Activated B cell treated with CpG ODN at 0.5 μM for 24 hours (primary cell): ENCODE data around the gene TFEB. TPM values are rescaled to one million over a fixed set of nuclear protein-coding genes. Genes with fewer than 3 reads are reported as not detected.

ENCODE experiments used
- ATAC-seq: fragments of 200-7000 bp; cut with Tn5 transposase; one replicate; pipeline ENCODE4 v1.10.0; 2021; ENCODE audit warnings: low read depth, mild to moderate bottlenecking, moderate library complexity
- CTCF ChIA-PET: fragments of 350-600 bp; sonication (Branson Sonifier 250); formaldehyde crosslinking; loops from one replicate; lab custom pipeline; 2021; ENCODE audit warnings: antibody characterized with exemption; lab: Charles Lee
- POLR2A ChIA-PET: fragments of 350-600 bp; sonication (Branson Sonifier 250); formaldehyde crosslinking; loops from one replicate; lab custom pipeline; 2021; ENCODE audit warnings: antibody characterized with exemption; lab: Charles Lee
- DNase-seq: peaks from one replicate; pipeline ENCODE4 v3.0.0; 2022
- H3K27ac Mint-ChIP-seq: one replicate; pipeline ENCODE4 v1.8.0; 2020; ENCODE audit warnings: mixed read lengths
- H3K27me3 Mint-ChIP-seq: one replicate; pipeline ENCODE4 v1.8.0; 2021; ENCODE audit warnings: mixed read lengths
- H3K36me3 Mint-ChIP-seq: one replicate; pipeline ENCODE4 v1.8.0; 2021; ENCODE audit warnings: low read depth, mixed read lengths
- H3K4me1 Mint-ChIP-seq: one replicate; pipeline ENCODE4 v1.8.0; 2021; ENCODE audit warnings: mixed read lengths
- H3K4me3 Mint-ChIP-seq: one replicate; pipeline ENCODE4 v1.8.0; 2020; ENCODE audit warnings: mild to moderate bottlenecking, mixed read lengths
- H3K9me3 Mint-ChIP-seq: one replicate; pipeline ENCODE4 v1.8.0; 2020; ENCODE audit warnings: mixed read lengths
- CTCF ChIP-seq: fragments of 200-600 bp; IDR thresholded peaks from one replicate; pipeline ENCODE4 v1.8.0; 2022; ENCODE audit warnings: antibody characterized with exemption, mild to moderate bottlenecking
- intact Hi-C: fragments of 100-400 bp; cut with micrococcal nuclease; formaldehyde crosslinking; loops from one replicate; pipeline ENCODE4 v1.15.1; 2024
- total RNA-seq: library from RNA; stranded (reverse); gene quantifications from 2 replicates; pipeline ENCODE4 v1.2.3, GENCODE V29; 2022

Gene TFEB
- total RNA-seq, 1 donor from 2014 or later, result 203 TPM

GRCh38 chr6:41713650-41714291, 21.6 kb downstream of the TFEB start:
- peak; percentile 48 for DNase-seq
- intact Hi-C loops, result loop anchor here (1.0 kb wide), 1 partner anchor 10 kb away; no protein-coding TSS in a partner anchor
- ATAC-seq, result peak; percentile 81
- peaks cover 97% of the 10 kb centered on the region for H3K4me1 Mint-ChIP-seq
- peak overlapping the region; percentile 90 for H3K27ac Mint-ChIP-seq
- peaks cover 60% of the 10 kb centered on the region for H3K36me3 Mint-ChIP-seq
- no peak for TF ChIP-seq CTCF
- peak overlapping the region; percentile 70 for H3K4me3 Mint-ChIP-seq
- POLR2A ChIA-PET, result interaction anchor here (0.5 to 29.1 kb wide), 9 partner anchors 9 to 334 kb away, joined by 3 to 1669 read pairs (median 6); partner anchors contain the start of gene TFEB
- CTCF ChIA-PET, result interaction anchor here (0.5 to 5.2 kb wide), 5 partner anchors 8 to 25 kb away, joined by 3 to 44 read pairs (median 12); partner anchors contain the start of gene TFEB
- H3K9me3 Mint-ChIP-seq, result no peaks in the 10 kb centered on the region
- no peaks in the 10 kb centered on the region for H3K27me3 Mint-ChIP-seq

GRCh38 chr6:41713159-41713649, 22.2 kb downstream of the TFEB start:
- CTCF ChIA-PET, result interaction anchor here (0.5 to 5.2 kb wide), 5 partner anchors 8 to 26 kb away, joined by 3 to 44 read pairs (median 12); partner anchors contain the start of gene TFEB

GRCh38 chr6:41712651-41713103, 22.7 kb downstream of the TFEB start:
- no peak for DNase-seq
- Mint-ChIP-seq H3K36me3 (peaks cover 65% of the 10 kb centered on the region), H3K4me1 (peaks cover 97% of the 10 kb centered on the region), H3K27ac (peak overlapping the region; percentile 90), H3K9me3 (no peaks in the 10 kb centered on the region), H3K4me3 (no peak overlapping the region), H3K27me3 (no peaks in the 10 kb centered on the region)
- intact Hi-C loops, result loop anchor here (1.0 kb wide), 1 partner anchor 11 kb away; no protein-coding TSS in a partner anchor
- ChIA-PET POLR2A (interaction anchor here (1.1 to 29.1 kb wide), 5 partner anchors 8 to 335 kb away, joined by 3 to 1669 read pairs (median 67); partner anchors contain the start of gene TFEB), CTCF (interaction anchor here (1.1 to 2.1 kb wide), 3 partner anchors 10 to 22 kb away, joined by 3 to 12 read pairs (median 12); partner anchors contain the start of gene TFEB)
- no peak for TF ChIP-seq CTCF
- no peak for ATAC-seq

More at GRCh38 chr6:41713159-41713649, 22.2 kb downstream of the TFEB start:
- TF ChIP-seq CTCF, result no peak
- ATAC-seq (no peak), DNase-seq (no peak)
- H3K4me1 Mint-ChIP-seq, result peaks cover 97% of the 10 kb centered on the region
- H3K36me3 Mint-ChIP-seq, result peaks cover 62% of the 10 kb centered on the region
- peak overlapping the region; percentile 70 for H3K4me3 Mint-ChIP-seq
- POLR2A ChIA-PET, result interaction anchor here (0.8 to 29.1 kb wide), 7 partner anchors 9 to 335 kb away, joined by 3 to 1669 read pairs (median 6); partner anchors contain the start of gene TFEB
- intact Hi-C loops, result loop anchor here (1.0 kb wide), 1 partner anchor 10 kb away; no protein-coding TSS in a partner anchor
- no peaks in the 10 kb centered on the region for H3K9me3 Mint-ChIP-seq
- no peaks in the 10 kb centered on the region for H3K27me3 Mint-ChIP-seq
- peak overlapping the region; percentile 90 for H3K27ac Mint-ChIP-seq

GRCh38 chr6:41711323-41712038, 23.9 kb downstream of the TFEB start:
- ChIA-PET CTCF (no interaction called here), POLR2A (interaction anchor here (4.5 to 29.1 kb wide), 2 partner anchors 11 to 21 kb away, joined by 67 to 1669 read pairs; partner anchors contain the start of gene TFEB)
- H3K4me3 Mint-ChIP-seq, result no peak overlapping the region
- ATAC-seq (no peak), DNase-seq (no peak)
- H3K9me3 Mint-ChIP-seq, result no peaks in the 10 kb centered on the region
- H3K27ac Mint-ChIP-seq, result peak overlapping the region; percentile 90
- peaks cover 58% of the 10 kb centered on the region for H3K36me3 Mint-ChIP-seq
- no peaks in the 10 kb centered on the region for H3K27me3 Mint-ChIP-seq
- intact Hi-C loops, result no loop called here
- peaks cover 97% of the 10 kb centered on the region for H3K4me1 Mint-ChIP-seq
- TF ChIP-seq CTCF, result no peak
